A204.1 (cell line): ENCODE results near the gene SUMO2.
"Not testable (repeated sequence)": the region's sequence is repeated elsewhere in the genome, so short reads cannot be mapped to it uniquely, and the experiment has no call there.

Experiments used
- FAIRE-seq: peaks from 2 replicates; lab custom pipeline; 2012; peaks lifted over from hg19 to GRCh38; lab: Jason Lieb, UNC

The SUMO2 gene

GRCh38 chr17:75144816-75145512, 37.8 kb downstream of the SUMO2 start:
- no peak for FAIRE-seq

DNA sequence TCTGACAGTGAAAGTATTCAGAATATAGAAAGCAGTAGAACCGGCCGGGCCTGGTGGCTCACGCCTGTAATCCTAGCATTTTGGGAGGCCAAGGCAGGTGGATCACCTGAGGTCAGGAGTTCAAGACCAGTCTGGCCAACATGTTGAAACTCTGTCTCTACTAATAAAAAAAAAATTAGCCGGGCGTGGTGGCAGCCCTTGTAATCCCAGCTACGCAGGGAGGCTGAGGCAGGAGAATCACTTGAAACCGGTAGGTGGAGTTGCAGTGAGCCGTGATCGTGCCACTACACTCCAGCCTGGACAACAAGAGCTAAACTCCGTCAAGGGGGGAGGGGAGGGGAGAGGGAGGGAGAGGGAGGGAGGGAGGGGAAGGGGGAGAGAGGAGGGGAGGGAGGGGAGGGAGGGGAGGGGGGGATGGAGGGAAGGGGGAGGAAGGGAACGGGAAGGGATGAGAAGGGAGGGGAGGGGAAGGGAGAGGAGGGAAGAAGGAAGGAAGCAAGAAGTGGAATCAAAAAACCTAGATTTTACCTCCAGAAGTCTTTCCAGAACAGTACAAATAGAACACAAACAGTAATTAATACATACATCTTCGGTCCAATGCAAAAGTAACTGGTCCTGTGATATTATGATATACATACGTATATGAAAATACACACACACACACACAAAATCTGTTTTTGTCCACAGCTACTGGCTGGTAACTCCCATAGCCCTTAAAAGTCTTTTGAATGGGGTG, 40.4 kb downstream of the SUMO2 start:
- no peak for FAIRE-seq

DNA sequence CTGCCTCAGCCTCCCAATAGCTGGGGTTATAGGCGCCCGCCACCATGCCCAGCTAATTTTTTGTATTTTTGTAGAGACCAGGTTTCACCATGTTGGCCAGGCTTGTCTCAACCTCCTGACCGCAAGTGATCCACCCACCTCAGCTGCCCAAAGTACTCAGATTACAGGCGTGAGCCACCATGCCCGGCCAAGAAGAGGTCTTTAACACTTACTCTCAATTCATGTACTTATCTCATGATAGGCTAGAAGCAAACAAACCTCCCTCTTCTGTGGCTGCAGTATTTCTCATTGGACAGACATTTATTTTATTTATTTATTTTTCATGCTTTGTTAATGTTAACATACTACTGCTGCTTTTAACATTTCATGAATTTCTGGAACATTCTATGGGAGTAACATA, 44.2 kb downstream of the SUMO2 start:
- FAIRE-seq: no peak

DNA sequence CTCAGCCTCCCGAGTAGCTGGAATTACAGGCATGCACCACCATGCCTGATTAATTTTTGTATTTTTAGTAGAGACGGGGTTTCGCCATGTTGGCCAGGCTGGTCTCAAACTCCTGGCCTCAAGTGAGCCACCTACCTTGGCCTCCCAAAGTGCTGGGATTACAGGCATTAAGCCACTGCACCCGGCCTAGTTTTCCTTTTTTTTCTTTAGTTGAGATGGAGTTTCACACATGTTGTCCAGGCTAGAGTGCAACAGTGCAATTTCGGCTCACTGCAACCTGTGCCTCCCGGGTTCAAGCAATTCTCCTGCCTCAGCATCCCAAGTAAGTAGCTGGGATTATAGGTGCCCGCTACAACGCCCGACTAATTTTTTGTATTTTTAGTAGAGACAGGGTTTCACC, 45.0 kb downstream of the SUMO2 start:
- FAIRE-seq: not testable (repeated sequence)

DNA sequence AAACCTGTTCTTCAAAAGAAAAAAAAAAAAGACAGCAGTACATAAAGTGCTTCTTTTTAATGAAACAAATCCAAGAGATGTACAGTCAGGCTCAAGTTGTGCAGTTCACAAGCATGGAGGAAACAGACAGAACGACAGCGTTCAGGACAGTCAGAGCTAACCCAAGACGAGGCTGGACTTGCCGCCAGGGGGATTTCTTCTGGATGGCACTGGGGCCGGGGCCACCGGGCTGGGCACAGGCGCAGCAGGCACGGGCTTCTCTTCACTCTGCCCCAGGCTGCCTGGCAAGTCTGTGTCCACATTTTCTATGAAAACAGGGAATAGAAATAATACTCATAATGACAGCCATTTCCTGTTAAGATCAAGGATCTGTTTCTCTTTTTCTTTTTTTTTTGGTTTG, 46.8 kb downstream of the SUMO2 start:
- FAIRE-seq: no peak

- no peak for FAIRE-seq
These were observed 47.3 kb downstream of the SUMO2 start for GRCh38 chr17:75135452-75135851.

- FAIRE-seq: not testable (repeated sequence)
These were observed 49.0 kb downstream of the SUMO2 start for GRCh38 chr17:75133607-75134347.

- FAIRE-seq: no peak
These were observed 49.8 kb downstream of the SUMO2 start for GRCh38 chr17:75133001-75133400.

- FAIRE-seq: not testable (repeated sequence)
These were observed 50.5 kb downstream of the SUMO2 start for GRCh38 chr17:75132018-75133000.

GRCh38 chr17:75131278-75132017, 51.3 kb downstream of the SUMO2 start, which contains the start of gene NT5C:
NT5C (minus strand) TSS chr17:75131742; CDS start chr17:75131707, 35 bp downstream.
- no peak for FAIRE-seq

- FAIRE-seq: no peak
These were observed 52.0 kb downstream of the SUMO2 start for GRCh38 chr17:75130632-75131277.

- no peak for FAIRE-seq
These were observed 52.6 kb downstream of the SUMO2 start for GRCh38 chr17:75130059-75130631.

GRCh38 chr17:75129576-75129975, 53.2 kb downstream of the SUMO2 start:
- FAIRE-seq: no peak

GRCh38 chr17:75128694-75129505, 53.9 kb downstream of the SUMO2 start:
- no peak for FAIRE-seq

DNA sequence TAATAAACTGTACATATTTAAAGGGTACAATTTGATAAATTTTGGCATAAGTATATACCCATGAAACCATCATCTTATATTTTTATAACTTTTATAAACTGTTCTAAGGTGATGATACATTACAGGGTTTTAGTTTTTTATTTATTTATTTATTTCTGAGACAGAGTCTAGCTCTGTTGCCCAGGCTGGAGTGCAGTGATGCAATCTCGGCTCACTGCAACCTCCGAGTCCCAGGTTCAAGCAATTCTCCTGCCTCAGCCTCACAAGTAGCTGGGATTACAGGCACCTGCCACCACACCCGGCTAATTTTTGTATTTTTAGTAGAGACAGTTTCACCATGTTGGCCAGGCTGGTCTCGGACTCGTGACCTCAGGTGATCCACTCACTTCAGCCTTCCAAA, 54.8 kb downstream of the SUMO2 start:
- not testable (repeated sequence) for FAIRE-seq

DNA sequence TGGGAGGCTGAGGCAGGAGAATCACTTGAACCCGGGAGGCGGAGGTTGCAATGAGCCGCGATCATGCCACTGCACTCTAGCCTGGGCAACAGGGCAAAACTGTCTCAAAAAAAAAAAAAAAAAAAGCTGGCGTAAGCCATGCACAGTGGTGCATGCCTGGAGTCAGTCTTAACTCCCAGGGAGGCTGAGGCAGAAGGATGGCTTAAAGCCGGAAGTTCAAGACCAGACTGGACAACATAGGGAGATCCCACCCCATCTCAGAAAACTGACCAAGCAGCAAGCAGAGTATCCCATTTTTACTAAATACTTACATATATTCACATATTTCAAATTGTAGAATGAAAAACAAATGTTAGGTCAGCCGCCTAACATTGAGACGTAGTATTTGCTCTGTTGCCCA, 55.8 kb downstream of the SUMO2 start:
- FAIRE-seq: no peak

- no peak for FAIRE-seq
These were observed 56.8 kb downstream of the SUMO2 start for GRCh38 chr17:75125984-75126383.

DNA sequence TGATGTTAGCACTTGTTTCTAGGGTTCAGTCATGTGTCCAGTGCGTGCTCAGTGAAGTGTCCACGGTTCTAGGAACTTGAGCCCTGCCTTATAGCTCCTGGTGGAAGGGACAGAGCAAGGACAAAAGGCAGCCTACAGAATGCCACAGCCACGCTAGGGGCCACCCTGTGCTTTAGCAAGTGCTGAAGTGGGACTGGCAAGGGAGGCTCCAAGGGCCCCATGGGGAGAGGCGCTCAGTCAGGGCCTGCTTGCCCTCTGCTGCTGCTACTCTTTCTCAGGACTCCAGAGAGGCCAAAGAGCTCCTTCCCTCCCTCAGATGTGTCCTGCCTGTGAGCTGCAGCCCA, 58.0 kb downstream of the SUMO2 start:
- FAIRE-seq: no peak

GRCh38 chr17:75124041-75124818, 58.5 kb downstream of the SUMO2 start:
- FAIRE-seq: no peak
